ENCODE results near the gene NELFE.
"Not testable (repeated sequence)": the region's sequence is repeated elsewhere in the genome, so short reads cannot be mapped to it uniquely, and the experiment has no call there.

The NELFE gene

DNA sequence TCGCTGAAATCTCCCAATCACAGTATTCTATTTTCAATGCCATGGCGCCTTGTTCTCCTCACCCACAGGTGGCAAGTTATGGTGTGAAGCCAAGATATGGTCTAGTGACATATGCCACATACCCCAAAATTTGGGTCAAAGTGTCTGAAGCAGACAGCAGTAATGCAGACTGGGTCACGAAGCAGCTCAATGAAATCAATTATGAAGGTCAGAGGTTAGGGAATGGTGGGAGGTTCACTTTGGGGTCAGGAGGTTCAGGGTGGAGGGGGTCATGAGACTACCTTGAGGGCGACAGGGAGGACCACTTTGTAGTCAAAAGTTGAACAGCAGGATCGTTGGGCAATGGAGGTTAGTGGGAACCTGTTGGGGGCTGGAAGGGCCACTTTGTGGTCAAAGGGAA, 10.5 kb downstream of the NELFE start:
- no peak for DNase-seq

DNA sequence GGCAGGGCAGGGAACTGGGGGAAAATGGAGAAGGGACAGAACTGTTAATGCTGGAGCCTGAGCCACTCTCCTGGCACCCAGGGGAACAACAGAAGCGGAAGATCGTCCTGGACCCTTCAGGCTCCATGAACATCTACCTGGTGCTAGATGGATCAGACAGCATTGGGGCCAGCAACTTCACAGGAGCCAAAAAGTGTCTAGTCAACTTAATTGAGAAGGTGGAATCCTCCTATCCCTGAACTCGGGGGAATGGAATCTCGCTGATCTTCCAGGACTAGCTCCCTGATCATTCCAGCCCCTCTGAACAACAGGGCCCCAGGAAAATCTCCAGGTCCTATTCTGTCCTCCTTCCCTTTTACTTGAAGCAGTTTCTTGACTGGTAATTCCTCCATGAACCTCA, 10.9 kb downstream of the NELFE start:
- DNase-seq: no peak

DNA sequence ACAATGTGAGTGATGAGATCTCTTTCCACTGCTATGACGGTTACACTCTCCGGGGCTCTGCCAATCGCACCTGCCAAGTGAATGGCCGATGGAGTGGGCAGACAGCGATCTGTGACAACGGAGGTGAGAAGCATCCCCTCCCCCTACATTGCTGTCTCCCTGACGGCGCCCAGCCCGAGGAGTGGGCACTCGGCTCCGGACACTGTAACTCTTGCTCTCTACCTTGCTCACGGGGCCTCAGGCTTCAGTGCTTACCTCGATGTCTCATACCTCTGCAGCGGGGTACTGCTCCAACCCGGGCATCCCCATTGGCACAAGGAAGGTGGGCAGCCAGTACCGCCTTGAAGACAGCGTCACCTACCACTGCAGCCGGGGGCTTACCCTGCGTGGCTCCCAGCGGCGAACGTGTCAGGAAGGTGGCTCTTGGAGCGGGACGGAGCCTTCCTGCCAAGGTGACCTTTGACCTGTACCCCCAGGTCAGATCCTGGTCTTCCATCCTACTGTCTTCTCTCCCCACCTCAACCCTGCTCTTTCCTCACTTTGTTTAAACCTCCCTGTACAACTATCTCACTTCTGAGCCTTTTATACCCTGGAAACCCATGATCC, 11.6 kb downstream of the NELFE start:
- DNase-seq: no peak

DNA sequence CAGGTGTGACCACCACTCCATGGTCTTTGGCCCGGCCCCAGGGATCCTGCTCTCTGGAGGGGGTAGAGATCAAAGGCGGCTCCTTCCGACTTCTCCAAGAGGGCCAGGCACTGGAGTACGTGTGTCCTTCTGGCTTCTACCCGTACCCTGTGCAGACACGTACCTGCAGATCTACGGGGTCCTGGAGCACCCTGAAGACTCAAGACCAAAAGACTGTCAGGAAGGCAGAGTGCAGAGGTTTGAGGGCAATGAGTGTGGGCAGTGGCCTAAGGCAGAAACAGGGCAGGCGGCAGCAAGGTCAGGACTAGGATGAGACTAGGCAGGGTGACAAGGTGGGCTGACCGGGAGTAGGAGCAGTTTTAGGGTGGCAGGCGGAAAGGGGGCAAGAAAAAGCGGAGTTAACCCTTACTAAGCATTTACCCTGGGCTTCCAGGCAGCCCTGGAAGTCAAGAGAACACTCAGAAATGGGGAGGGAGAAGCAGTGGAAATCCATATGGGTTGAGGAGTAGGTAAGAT, 12.3 kb downstream of the NELFE start:
- DNase-seq: no peak

DNA sequence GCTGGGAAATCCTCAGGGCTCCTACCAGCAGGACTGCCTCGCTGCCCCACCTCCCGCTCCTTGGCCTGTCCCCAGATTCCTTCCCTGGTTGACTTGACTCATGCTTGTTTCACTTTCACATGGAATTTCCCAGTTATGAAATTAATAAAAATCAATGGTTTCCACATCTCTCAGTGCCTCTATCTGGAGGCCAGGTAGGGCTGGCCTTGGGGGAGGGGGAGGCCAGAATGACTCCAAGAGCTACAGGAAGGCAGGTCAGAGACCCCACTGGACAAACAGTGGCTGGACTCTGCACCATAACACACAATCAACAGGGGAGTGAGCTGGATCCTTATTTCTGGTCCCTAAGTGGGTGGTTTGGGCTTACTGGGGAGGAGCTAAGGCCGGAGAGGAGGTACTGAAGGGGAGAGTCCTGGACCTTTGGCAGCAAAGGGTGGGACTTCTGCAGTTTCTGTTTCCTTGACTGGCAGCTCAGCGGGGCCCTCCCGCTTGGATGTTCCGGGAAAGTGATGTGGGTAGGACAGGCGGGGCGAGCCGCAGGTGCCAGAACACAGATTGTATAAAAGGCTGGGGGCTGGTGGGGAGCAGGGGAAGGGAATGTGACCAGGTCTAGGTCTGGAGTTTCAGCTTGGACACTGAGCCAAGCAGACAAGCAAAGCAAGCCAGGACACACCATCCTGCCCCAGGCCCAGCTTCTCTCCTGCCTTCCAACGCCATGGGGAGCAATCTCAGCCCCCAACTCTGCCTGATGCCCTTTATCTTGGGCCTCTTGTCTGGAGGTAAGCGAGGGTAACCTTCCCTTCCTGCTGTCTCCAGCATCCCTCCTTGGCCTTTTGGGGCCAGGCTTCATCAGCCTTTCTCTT, 13.0 kb downstream of the NELFE start, which contains the start of gene CFB:
TSS of gene CFB (plus strand) at position 589 of the 863 bp plus-strand sequence. CDS start at position 716, 127 bp downstream.
- no peak for DNase-seq

DNA sequence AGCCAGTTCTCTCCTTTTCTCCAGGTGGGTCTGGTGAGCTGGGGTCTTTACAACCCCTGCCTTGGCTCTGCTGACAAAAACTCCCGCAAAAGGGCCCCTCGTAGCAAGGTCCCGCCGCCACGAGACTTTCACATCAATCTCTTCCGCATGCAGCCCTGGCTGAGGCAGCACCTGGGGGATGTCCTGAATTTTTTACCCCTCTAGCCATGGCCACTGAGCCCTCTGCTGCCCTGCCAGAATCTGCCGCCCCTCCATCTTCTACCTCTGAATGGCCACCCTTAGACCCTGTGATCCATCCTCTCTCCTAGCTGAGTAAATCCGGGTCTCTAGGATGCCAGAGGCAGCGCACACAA, 13.6 kb downstream of the NELFE start:
- no peak for DNase-seq

DNA sequence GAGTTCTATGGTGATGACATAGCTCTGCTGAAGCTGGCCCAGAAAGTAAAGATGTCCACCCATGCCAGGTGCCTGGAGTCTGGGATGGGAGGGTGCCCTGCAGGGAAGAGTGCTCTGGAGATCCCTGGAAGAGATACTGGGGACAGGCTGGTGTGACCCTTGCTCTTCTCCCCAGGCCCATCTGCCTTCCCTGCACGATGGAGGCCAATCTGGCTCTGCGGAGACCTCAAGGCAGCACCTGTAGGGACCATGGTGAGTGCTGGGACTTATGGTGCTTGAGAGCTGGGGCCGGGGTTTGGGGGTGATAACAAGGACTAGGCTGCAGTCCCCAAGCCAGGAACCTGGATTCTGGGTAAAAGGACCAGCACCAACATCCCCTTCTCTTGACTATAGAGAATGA, 15.0 kb downstream of the NELFE start:
- DNase-seq: no peak

DNA sequence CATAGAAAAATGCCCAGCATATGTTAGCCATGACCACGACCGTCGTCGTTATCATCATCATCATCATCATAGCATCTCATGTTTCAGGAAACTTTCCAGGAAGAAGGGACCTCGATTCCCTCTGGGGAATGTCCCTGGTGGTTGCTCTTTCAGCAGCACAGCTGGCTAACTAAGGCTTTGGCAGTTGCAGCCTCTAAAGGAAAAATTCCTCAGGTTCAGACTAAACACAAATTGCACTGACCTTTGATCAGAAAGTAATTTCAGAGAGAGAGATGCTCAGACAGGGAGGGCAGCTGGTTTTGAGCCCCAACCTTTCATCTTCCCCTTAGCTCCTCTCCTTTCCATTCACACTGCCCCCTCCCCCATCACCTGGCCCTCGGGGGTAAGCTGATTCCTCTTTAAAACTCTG, 18.5 kb downstream of the NELFE start:
- DNase-seq: no peak

DNA sequence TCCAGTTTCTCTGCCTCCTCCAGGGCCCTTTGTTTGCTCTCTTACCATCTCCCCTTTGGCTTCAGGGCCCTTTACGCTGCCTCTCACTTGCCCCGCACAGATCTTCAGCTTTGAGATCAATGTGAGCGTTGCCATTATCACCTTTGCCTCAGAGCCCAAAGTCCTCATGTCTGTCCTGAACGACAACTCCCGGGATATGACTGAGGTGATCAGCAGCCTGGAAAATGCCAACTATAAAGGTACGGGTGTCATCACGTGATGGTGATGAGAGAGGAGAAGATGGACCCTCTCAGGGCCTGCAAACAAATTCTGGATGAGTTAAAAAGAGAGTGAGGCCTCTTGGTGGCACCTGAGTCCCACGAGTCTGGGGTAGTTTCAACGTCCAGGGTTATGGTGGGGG, 22.9 kb downstream of the NELFE start:
- no peak for DNase-seq

DNA sequence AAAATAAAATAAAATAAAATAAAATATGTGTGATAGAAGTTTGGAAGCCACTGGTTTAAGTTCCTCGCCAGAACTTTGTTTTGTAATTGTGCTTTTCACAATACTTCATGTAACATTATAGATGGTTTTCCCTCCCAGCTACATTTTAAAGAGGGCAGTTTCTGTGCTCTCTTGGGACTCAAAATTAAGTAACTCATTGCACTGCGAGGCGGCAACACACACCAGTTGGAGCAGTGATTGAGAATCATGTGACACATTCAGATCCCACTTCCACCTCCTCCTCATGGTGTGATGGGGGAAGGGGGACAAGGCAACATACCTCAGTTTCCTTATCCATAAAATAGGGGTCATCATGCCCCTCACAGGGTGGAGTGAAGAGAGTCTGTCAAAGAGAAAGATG, 23.8 kb downstream of the NELFE start:
- no peak for DNase-seq

DNA sequence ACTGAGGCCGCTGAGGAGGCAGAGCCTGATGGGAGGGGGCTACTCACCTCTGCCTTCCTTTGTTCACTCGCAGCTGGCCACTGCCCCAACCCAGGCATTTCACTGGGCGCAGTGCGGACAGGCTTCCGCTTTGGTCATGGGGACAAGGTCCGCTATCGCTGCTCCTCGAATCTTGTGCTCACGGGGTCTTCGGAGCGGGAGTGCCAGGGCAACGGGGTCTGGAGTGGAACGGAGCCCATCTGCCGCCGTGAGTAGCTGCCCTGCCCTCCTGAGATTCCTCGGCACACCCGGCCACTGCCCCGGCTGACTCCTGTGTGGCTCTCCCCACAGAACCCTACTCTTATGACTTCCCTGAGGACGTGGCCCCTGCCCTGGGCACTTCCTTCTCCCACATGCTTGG, 25.2 kb downstream of the NELFE start:
- DNase-seq: no peak

DNA sequence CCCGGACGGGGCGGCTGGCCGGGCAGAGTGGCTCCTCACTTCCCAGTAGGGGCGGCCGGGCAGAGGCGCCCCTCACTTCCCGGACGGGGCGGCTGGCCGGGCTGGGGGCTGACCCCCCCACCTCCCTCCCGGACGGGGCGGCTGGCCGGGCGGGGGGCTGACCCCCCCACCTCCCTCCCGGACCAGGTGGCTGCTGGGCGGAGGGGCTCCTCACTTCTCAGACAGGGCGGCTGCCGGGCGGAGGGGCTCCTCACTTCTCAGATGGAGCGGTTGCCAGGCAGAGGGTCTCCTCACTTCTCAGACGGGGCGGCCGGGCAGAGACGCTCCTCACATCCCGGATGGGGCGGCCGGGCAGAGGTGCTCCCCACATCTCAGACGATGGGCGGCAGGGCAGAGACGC, 26.6 kb downstream of the NELFE start:
- not testable (repeated sequence) for DNase-seq

DNA sequence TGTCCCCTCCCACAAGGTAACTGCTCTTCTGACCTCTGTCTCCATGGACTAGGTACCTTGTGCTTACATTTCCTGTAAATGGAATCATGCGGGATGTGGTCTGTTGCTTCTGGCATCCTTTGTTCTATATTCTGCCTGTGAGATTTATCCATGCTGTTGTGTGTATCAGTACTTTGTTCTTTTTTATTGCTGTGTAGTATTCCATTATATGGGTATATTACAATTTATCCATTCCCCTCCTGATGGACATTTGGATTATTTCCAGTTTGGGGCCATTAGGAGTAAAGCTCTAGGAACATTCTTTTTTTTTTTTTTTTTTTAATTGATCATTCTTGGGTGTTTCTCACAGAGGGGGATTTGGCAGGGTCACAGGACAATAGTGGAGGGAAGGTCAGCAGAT, 27.8 kb downstream of the NELFE start:
- no peak for DNase-seq

DNA sequence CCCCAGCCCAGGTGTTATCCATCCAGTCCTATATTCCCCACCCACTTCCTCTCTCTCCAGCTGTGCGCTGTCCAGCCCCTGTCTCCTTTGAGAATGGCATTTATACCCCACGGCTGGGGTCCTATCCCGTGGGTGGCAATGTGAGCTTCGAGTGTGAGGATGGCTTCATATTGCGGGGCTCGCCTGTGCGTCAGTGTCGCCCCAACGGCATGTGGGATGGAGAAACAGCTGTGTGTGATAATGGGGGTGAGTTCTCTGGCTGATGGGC, 30.2 kb downstream of the NELFE start:
- DNase-seq: no peak

DNA sequence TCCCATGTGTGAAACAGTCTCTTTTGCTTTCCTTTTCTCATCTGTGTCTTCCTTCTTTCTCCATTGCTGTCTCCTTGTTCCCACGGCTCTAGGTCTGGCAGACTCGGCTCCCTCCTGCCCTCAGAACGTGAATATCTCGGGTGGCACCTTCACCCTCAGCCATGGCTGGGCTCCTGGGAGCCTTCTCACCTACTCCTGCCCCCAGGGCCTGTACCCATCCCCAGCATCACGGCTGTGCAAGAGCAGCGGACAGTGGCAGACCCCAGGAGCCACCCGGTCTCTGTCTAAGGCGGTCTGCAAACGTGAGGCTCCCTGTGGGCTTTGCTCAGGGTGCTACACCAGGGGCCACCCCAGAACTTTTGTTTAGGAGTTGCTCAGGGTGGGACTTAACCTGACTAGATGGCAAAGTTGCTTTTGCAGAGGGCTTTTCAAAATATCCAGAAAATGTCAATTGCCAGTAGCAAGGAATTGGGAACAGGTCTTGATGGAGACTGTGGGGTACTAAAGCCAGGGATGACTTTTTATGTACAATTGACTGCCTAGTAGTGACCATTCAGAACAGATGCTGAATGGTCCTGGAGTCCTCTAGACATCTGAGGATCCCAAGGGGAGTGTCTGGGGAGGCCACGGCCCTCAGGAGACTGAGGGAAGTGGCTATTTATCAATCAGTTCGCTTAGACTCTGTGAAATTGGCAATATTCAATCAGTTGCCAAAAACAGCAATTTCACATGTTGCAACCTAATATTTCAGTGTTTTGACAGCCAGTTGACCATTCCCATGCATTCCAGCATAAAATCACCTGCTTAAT, 30.7 kb downstream of the NELFE start:
- no peak for DNase-seq

DNA sequence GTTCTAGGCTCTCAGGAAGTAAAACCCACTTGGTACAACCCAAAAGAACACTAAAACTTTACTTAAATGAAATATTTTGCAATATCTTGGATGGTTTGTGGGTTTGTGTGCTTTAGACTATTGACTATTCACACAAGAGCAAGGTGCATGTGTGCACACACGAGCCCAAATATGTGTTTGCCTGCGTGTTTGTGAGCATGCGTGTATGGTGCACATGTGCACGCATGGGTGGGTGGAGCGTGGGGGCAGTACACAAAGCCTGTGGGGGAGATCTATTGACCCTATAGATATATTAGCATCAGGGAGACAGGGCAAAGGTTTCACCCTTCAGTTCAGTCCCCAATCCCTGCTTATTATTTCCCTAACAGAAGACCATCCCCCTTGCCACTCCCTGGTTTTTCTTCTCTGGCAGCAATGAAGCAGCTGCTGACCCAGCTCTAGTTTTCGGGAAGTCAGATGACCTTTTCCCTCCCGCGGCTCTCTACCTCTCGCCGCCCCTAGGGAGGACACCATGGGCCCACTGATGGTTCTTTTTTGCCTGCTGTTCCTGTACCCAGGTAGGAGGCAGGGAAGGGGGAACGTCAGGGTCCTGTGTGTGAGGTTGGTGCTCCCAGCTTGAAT, 31.4 kb downstream of the NELFE start, which contains the start of gene C2:
TSS of gene C2 (plus strand) at position 476 of the 621 bp plus-strand sequence. CDS start at position 512, 36 bp downstream.
- DNase-seq: no peak

DNA sequence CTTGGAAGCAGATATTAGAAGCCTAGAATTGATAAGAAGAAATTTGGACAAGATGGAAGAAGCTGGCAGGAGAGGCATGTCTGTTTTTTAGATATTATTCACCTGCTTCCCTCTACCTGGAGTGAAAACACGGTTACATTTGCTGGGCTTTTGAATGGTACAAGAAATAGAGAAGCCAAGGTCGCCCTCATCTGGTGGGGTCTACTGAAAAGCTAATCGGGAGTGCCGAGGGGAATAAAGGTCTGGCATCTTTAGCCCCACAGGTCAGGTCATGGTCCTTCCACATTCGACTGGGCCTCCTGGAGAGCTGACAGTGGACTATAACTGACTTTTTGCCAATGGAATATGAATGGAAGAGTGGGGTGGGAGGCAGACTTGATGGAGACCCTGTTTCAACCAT, 35.8 kb downstream of the NELFE start:
- no peak for DNase-seq

DNA sequence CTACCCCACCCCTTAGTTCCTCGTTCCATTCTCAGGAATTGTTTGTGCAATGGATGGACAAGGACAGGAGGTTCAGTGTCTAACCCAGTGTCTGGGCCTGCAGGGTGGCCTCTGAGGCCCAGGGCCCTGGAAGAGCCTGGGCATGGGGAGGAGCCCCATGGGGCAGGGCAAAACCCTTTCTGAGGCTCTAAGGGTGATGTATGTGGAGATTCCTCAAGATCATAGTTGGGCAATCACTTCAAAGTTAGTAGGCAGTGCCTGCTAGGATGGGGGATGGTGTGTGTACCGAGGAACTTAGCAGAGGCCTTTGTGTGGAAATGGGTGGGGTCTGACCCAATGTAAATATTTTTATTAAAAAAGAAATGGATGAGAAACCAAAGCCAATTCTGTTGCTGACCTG, 38.0 kb downstream of the NELFE start:
- no peak for DNase-seq

DNA sequence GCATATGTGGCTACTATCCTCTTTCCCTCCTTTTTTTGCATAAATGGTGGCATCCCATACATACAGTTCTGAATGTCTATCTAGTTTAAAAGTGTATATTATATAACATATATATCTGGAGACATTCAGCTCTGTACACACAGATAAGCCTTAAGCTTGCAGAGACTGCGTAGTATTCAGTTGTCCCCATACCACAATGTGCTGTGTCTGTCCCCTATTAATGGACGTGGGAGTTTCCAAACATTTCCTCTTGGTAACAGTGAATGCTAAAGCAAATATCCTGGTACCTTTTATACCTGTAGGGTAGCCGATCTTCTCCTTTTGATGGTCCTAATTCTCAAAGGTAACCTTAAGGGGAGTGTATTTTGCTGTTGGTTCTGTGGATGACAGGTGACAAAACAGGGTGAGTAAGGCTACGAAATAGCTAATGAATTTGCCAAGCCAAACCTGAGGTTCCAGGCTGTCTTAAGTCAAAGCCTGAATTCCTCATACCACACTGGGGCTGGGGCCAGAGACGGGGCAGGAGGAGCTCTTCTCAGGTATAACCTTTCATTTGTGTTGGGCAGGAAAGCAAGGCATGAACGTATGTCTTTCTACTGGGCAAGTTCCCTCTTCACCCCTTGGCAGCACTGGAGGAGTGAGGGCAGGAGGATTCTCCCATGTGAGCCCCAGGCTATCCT, 39.0 kb downstream of the NELFE start:
- no peak for DNase-seq

DNA sequence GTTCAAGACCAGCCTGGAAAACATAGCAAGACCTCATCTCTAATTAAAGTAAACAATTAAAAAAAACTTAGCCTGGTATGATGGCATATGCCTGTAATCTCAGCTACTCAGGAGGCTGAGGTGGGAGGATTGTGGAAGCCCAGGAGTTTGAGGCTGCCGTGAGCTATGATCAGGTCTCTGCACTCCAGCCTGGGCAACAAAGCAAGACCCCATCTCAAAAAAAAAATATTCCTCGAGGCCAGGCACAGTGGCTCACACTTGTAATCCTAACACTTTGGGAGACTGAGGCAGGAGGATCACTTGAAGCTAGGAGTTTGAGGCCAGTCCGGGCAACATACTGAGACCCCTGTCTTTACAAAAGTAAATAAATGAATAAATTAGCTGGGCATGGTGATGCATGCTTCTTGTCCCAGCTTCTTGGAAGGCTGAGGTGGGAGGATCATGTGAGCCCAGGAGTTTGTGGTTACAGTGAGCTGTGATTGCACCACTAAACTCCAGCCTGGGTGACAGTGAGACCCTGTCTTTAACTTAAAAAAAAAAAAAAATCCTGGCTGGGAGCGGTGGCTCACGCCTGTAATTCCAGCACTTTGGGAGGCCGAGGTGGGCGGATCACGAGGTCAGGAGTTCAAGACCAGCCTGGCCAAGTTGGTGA, 40.6 kb downstream of the NELFE start:
- DNase-seq: no peak

DNA sequence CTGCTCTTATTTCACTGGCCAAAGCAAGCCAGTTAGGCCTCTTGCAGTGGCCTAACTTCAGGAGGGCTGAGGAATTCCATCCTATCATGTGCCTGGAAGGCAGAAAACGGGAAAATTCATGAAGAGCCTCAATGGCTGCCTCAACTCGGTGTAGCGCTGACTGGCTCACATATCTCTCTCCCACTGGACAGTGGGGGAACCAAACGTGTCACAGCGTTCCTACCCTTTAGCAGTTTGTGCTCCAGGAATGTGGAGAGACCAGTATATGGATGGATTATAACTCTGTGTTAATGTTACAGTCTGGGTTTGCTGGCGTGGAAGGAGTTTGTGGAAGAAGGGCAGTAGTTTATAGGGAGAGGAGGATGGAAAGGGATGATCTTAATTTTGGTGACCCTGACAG, 43.0 kb downstream of the NELFE start:
- DNase-seq: no peak

DNA sequence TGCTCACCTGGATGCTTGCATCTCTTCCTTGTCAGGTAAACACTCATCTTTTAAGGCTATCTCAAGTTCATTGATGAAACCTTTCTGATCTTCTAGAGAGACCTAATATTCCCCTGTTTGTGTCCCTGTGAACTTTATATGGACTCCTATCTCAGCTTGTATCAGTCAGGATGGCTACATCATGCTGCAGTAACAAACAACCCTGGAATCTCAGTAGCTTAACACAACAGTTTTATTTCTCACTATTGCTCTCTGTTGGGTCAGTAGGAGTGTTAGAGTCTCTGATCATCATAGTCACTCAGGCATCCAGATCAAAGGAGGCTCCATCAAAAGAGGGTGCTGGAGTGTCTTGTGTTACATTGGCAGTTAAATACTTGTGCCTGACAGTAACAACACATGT, 43.4 kb downstream of the NELFE start:
- no peak for DNase-seq

Data from NCI-H1417 treated with DMSO at 0.1 percent for 48 hours (cell line).